Neural progenitor cell (in vitro differentiated cells): ENCODE results near the gene MEF2B. TPM values are rescaled to one million over a fixed set of nuclear protein-coding genes. Genes with fewer than 3 reads are reported as not detected.

Source experiments
- DNase-seq: peaks from one replicate; pipeline ENCODE4 v3.0.0-alpha.2; 2016; ENCODE audit warnings: low spot score
- H2AFZ ChIP-seq: fragments of 200-600 bp; sonication (generic); replicated peaks from 2 replicates; pipeline ENCODE4 v1.6.1; 2016; ENCODE audit warnings: antibody characterized with exemption
- H3F3A ChIP-seq: fragments of 200-600 bp; sonication (generic); 2 replicates; pipeline ENCODE4 v1.6.1; 2016; ENCODE audit warnings: antibody characterized with exemption, low read depth
- H3K27ac ChIP-seq: fragments of 200-600 bp; sonication (generic); 2 replicates; pipeline ENCODE4 v1.5.1; 2016; ENCODE audit warnings: mild to moderate bottlenecking
- H3K27me3 ChIP-seq: fragments of 200-600 bp; sonication (generic); 2 replicates; pipeline ENCODE4 v1.6.1; 2016; ENCODE audit warnings: mild to moderate bottlenecking, moderate library complexity
- H3K36me3 ChIP-seq: fragments of 200-600 bp; sonication (generic); 2 replicates; pipeline ENCODE4 v1.5.1; 2016
- H3K4me1 ChIP-seq: fragments of 200-600 bp; sonication (generic); 2 replicates; pipeline ENCODE4 v1.6.1; 2016; ENCODE audit warnings: mixed run types
- H3K4me2 ChIP-seq: fragments of 200-600 bp; sonication (generic); 2 replicates; pipeline ENCODE4 v1.6.1; 2016
- H3K4me3 ChIP-seq: fragments of 200-600 bp; sonication (generic); 2 replicates; pipeline ENCODE4 v1.5.1; 2016
- H3K79me2 ChIP-seq: fragments of 200-600 bp; sonication (generic); 2 replicates; pipeline ENCODE4 v1.6.1; 2016; ENCODE audit warnings: low read depth
- H3K9ac ChIP-seq: fragments of 200-600 bp; sonication (generic); 2 replicates; pipeline ENCODE4 v1.6.1; 2016
- H3K9me3 ChIP-seq: fragments of 200-600 bp; sonication (generic); 2 replicates; pipeline ENCODE4 v1.5.1; 2016; ENCODE audit warnings: low read depth
- H4K20me1 ChIP-seq: fragments of 200-600 bp; sonication (generic); 2 replicates; pipeline ENCODE4 v1.6.1; 2016; ENCODE audit warnings: low read depth
- H3K27ac Mint-ChIP-seq: 3 replicates; pipeline ENCODE4 v1.8.0; 2021; ENCODE audit warnings: mixed read lengths
- H3K27me3 Mint-ChIP-seq: 2 replicates; pipeline ENCODE4 v1.8.0; 2022; ENCODE audit warnings: low read depth, mild to moderate bottlenecking, inconsistent platforms, moderate library complexity, mixed read lengths; ENCODE audit not compliant: insufficient read depth
- H3K36me3 Mint-ChIP-seq: 3 replicates; pipeline ENCODE4 v1.8.0; 2021; ENCODE audit warnings: mixed read lengths
- H3K4me1 Mint-ChIP-seq: 3 replicates; pipeline ENCODE4 v1.8.0; 2021; ENCODE audit warnings: mixed read lengths
- H3K4me3 Mint-ChIP-seq: 3 replicates; pipeline ENCODE4 v1.8.0; 2021; ENCODE audit warnings: mild to moderate bottlenecking, moderate library complexity, mixed read lengths
- H3K9me3 Mint-ChIP-seq: 3 replicates; pipeline ENCODE4 v1.8.0; 2020; ENCODE audit warnings: mixed read lengths
- EZH2 ChIP-seq: fragments of 200-600 bp; sonication (generic); IDR thresholded peaks from 2 replicates; pipeline ENCODE4 v1.6.1; 2017; ENCODE audit warnings: antibody characterized with exemption, mild to moderate bottlenecking, moderate library complexity
- EZH2phosphoT487 ChIP-seq: fragments of 200-600 bp; sonication (generic); IDR thresholded peaks from 2 replicates; pipeline ENCODE4 v1.6.1; 2017; ENCODE audit warnings: antibody characterized with exemption
- total RNA-seq: library from RNA; depleted of rRNA; stranded (reverse); fragments of >200 nt; gene quantifications from 2 replicates; pipeline ENCODE4 v1.2.3, GENCODE V29; 2015; ENCODE audit warnings: low replicate concordance
- TF ChIP-seq, protein P1 (sequence below): fragments of 200-600 bp; sonication (generic); IDR thresholded peaks from 2 replicates; pipeline ENCODE4 v1.5.1; 2017; ENCODE audit warnings: antibody characterized with exemption, mild to moderate bottlenecking

The MEF2B gene
- total RNA-seq, 1 donor from 2014 or later = not detected

GRCh38 chr19:19162495-19162894 lies 7.6 kb downstream of the MEF2B start:
- no peaks in the 10 kb centered on the region for H3K79me2 ChIP-seq
- no peak for DNase-seq
- no peaks in the 10 kb centered on the region for H3F3A ChIP-seq
- H3K9me3 ChIP-seq = no peaks in the 10 kb centered on the region
- H3K9ac ChIP-seq = no peak overlapping the region
- no peak overlapping the region for H3K4me3 Mint-ChIP-seq
- no peaks in the 10 kb centered on the region for H3K36me3 ChIP-seq
- no peak overlapping the region for H3K4me3 ChIP-seq
- H3K36me3 Mint-ChIP-seq = no peaks in the 10 kb centered on the region
- H3K4me1 Mint-ChIP-seq = no peaks in the 10 kb centered on the region
- H3K27me3 Mint-ChIP-seq = peaks cover 6% of the 10 kb centered on the region
- H3K4me2 ChIP-seq = no peak overlapping the region
- no peak overlapping the region for H2AFZ ChIP-seq
- H3K9me3 Mint-ChIP-seq = no peaks in the 10 kb centered on the region
- H3K27ac Mint-ChIP-seq = no peak overlapping the region
- H3K4me1 ChIP-seq = no peaks in the 10 kb centered on the region
- no peaks in the 10 kb centered on the region for H4K20me1 ChIP-seq
- no peaks in the 10 kb centered on the region for H3K27me3 ChIP-seq
- TF ChIP-seq, protein P1, sequence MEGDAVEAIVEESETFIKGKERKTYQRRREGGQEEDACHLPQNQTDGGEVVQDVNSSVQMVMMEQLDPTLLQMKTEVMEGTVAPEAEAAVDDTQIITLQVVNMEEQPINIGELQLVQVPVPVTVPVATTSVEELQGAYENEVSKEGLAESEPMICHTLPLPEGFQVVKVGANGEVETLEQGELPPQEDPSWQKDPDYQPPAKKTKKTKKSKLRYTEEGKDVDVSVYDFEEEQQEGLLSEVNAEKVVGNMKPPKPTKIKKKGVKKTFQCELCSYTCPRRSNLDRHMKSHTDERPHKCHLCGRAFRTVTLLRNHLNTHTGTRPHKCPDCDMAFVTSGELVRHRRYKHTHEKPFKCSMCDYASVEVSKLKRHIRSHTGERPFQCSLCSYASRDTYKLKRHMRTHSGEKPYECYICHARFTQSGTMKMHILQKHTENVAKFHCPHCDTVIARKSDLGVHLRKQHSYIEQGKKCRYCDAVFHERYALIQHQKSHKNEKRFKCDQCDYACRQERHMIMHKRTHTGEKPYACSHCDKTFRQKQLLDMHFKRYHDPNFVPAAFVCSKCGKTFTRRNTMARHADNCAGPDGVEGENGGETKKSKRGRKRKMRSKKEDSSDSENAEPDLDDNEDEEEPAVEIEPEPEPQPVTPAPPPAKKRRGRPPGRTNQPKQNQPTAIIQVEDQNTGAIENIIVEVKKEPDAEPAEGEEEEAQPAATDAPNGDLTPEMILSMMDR = no peak
- TF ChIP-seq EZH2 = no peak
- TF ChIP-seq EZH2phosphoT487 = no peak
- H3K27ac ChIP-seq = no peak overlapping the region

DNA sequence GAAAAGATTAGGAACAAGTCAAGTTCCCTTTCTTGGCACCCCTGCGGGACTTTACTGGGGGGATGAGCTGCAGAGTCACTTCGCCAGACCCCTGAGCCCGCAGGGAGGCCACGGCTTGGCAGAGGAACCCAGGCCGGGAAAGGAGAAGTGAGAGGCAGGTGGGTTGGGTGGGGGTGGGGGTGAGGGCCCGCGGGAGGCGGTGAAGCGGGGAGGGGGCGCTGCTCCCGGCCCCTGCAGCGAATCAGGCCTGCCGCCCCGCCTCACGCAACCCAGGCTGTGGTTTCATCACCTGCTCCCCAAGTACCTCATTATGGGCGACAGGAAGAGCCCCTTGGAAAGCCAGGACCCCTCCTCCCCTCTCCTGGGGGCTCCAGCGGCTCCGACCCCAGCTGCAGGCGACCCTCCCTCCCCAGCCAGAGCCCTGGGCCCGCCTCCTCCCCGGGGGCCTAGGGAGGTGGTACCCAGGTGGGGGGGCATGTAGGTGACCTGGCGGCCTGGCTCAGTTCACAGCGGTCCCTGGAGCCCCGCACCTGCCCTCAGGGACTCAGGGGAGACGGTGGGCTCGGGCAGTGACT lies 9.5 kb downstream of the MEF2B start:
- Mint-ChIP-seq H3K27ac (no peak overlapping the region), H3K9me3 (no peaks in the 10 kb centered on the region), H3K27me3 (peaks cover 5% of the 10 kb centered on the region), H3K36me3 (no peaks in the 10 kb centered on the region), H3K4me1 (no peaks in the 10 kb centered on the region), H3K4me3 (no peak overlapping the region)
- no peak overlapping the region for H3K4me2 ChIP-seq
- no peak overlapping the region for H3K9ac ChIP-seq
- no peak overlapping the region for H2AFZ ChIP-seq
- H3K9me3 ChIP-seq = no peaks in the 10 kb centered on the region
- no peak for TF ChIP-seq EZH2phosphoT487
- TF ChIP-seq, protein P1 = no peak
- no peak for TF ChIP-seq EZH2
- no peaks in the 10 kb centered on the region for H3K36me3 ChIP-seq
- no peaks in the 10 kb centered on the region for H4K20me1 ChIP-seq
- H3K27ac ChIP-seq = no peak overlapping the region
- H3K4me3 ChIP-seq = no peak overlapping the region
- H3F3A ChIP-seq = no peaks in the 10 kb centered on the region
- no peaks in the 10 kb centered on the region for H3K79me2 ChIP-seq
- no peaks in the 10 kb centered on the region for H3K27me3 ChIP-seq
- DNase-seq = no peak
- H3K4me1 ChIP-seq = no peaks in the 10 kb centered on the region

GRCh38 chr19:19159534-19159933 lies 10.5 kb downstream of the MEF2B start:
- Mint-ChIP-seq H3K9me3 (no peaks in the 10 kb centered on the region), H3K4me3 (peak overlapping the region; percentile 30), H3K36me3 (no peaks in the 10 kb centered on the region), H3K27ac (no peak overlapping the region), H3K27me3 (peaks cover 5% of the 10 kb centered on the region), H3K4me1 (no peaks in the 10 kb centered on the region)
- H3K4me2 ChIP-seq = no peak overlapping the region
- H3K27ac ChIP-seq = no peak overlapping the region
- no peak overlapping the region for H3K9ac ChIP-seq
- no peaks in the 10 kb centered on the region for H3K4me1 ChIP-seq
- TF ChIP-seq EZH2 (no peak), EZH2phosphoT487 (no peak)
- TF ChIP-seq, protein P1 = no peak
- H3K9me3 ChIP-seq = no peaks in the 10 kb centered on the region
- H3F3A ChIP-seq = no peaks in the 10 kb centered on the region
- no peak overlapping the region for H2AFZ ChIP-seq
- no peak for DNase-seq
- no peaks in the 10 kb centered on the region for H3K79me2 ChIP-seq
- H3K27me3 ChIP-seq = no peaks in the 10 kb centered on the region
- H4K20me1 ChIP-seq = no peaks in the 10 kb centered on the region
- no peaks in the 10 kb centered on the region for H3K36me3 ChIP-seq
- H3K4me3 ChIP-seq = no peak overlapping the region
